Measurements from ENCODE around the gene UBE2K.

Gene UBE2K

GRCh38 chr4:39756159-39756558 lies 58.2 kb downstream of the UBE2K start:
- Histone ChIP-seq H3K79me2 (ENCODE audit: insufficient read depth, low read depth) (no peaks in the 10 kb centered on the region), H4K20me1 (ENCODE audit: insufficient read depth) (no peaks in the 10 kb centered on the region), H2AFZ (ENCODE audit: low read depth) (no peak overlapping the region), H3K36me3 (ENCODE audit: insufficient read depth) (no peaks in the 10 kb centered on the region), H3K4me2 (no peak overlapping the region), H3K4me3 (IDR thresholded peaks at IDR 0.05; ENCODE audit: insufficient read depth, low read depth, low read length) (no peak overlapping the region), H3K27me3 (ENCODE audit: insufficient read depth, low read depth) (no peaks in the 10 kb centered on the region), H3K27ac (no peak overlapping the region), H3K4me1 (ENCODE audit: low read depth, poor library complexity, severe bottlenecking) (no peaks in the 10 kb centered on the region), H3K9ac (no peak overlapping the region)
- TF ChIP-seq, protein P1, sequence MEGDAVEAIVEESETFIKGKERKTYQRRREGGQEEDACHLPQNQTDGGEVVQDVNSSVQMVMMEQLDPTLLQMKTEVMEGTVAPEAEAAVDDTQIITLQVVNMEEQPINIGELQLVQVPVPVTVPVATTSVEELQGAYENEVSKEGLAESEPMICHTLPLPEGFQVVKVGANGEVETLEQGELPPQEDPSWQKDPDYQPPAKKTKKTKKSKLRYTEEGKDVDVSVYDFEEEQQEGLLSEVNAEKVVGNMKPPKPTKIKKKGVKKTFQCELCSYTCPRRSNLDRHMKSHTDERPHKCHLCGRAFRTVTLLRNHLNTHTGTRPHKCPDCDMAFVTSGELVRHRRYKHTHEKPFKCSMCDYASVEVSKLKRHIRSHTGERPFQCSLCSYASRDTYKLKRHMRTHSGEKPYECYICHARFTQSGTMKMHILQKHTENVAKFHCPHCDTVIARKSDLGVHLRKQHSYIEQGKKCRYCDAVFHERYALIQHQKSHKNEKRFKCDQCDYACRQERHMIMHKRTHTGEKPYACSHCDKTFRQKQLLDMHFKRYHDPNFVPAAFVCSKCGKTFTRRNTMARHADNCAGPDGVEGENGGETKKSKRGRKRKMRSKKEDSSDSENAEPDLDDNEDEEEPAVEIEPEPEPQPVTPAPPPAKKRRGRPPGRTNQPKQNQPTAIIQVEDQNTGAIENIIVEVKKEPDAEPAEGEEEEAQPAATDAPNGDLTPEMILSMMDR (conservative IDR thresholded peaks at IDR 0.05; ENCODE audit: low read depth, low read length) = no peak

DNA sequence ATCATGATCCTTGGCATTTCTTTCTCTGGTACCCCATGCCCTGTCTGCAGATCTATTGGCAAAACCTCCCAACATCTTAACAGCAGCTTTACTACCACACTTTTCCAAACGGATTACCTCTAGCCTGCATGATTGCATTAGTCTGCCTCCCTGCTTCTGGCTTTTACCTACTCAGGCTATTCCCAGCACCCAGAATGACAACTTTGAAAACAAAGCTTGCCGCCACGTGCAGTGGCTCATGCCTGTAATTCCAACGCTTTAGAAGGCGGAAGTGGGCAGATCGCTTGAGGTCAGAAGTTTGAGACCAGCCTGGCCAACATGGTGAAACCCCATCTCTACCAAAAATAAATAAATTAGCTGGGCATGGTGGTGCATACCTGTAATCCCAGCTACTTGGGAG lies 60.2 kb downstream of the UBE2K start:
- H3K27ac ChIP-seq = no peak overlapping the region
- H3K4me2 ChIP-seq = no peak overlapping the region
- H3K27me3 ChIP-seq (ENCODE audit: insufficient read depth, low read depth) = no peaks in the 10 kb centered on the region
- H4K20me1 ChIP-seq (ENCODE audit: insufficient read depth) = no peaks in the 10 kb centered on the region
- no peak overlapping the region for H3K9ac ChIP-seq
- TF ChIP-seq, protein P1 (conservative IDR thresholded peaks at IDR 0.05; ENCODE audit: low read depth, low read length) = no peak
- H3K79me2 ChIP-seq (ENCODE audit: insufficient read depth, low read depth) = no peaks in the 10 kb centered on the region
- no peak overlapping the region for H3K4me3 ChIP-seq (IDR thresholded peaks at IDR 0.05; ENCODE audit: insufficient read depth, low read depth, low read length)
- H3K36me3 ChIP-seq (ENCODE audit: insufficient read depth) = no peaks in the 10 kb centered on the region
- no peaks in the 10 kb centered on the region for H3K4me1 ChIP-seq (ENCODE audit: low read depth, poor library complexity, severe bottlenecking)
- H2AFZ ChIP-seq (ENCODE audit: low read depth) = no peak overlapping the region

DNA sequence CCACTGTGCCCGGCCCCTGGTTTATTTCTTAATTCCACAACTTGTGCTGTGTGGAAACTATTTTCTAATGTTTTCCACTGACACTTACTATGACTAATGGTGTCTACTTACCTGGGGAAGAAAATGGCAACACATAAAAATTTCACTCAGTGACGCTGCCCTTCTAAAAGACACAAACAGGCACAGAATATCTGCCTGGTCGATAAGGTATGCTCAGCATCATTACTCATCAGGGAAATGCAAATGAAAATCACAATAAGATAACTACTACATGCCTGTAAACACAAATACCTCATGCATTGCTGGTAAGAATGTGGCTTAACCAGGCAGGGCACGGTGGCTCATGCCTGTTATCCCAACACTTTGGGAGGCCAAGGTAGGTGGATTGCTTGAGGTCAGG lies 61.6 kb downstream of the UBE2K start:
- Histone ChIP-seq H3K27me3 (ENCODE audit: insufficient read depth, low read depth) (no peaks in the 10 kb centered on the region), H4K20me1 (ENCODE audit: insufficient read depth) (no peaks in the 10 kb centered on the region), H3K79me2 (ENCODE audit: insufficient read depth, low read depth) (no peaks in the 10 kb centered on the region), H3K36me3 (ENCODE audit: insufficient read depth) (no peaks in the 10 kb centered on the region), H3K4me3 (IDR thresholded peaks at IDR 0.05; ENCODE audit: insufficient read depth, low read depth, low read length) (no peak overlapping the region), H3K4me2 (no peak overlapping the region), H3K9ac (no peak overlapping the region), H3K27ac (no peak overlapping the region), H3K4me1 (ENCODE audit: low read depth, poor library complexity, severe bottlenecking) (no peaks in the 10 kb centered on the region), H2AFZ (ENCODE audit: low read depth) (no peak overlapping the region)
- TF ChIP-seq, protein P1 (conservative IDR thresholded peaks at IDR 0.05; ENCODE audit: low read depth, low read length) = no peak

GRCh38 chr4:39761005-39761667 lies 63.2 kb downstream of the UBE2K start:
- no peak overlapping the region for H3K4me2 ChIP-seq
- no peak overlapping the region for H3K9ac ChIP-seq
- TF ChIP-seq, protein P1 (conservative IDR thresholded peaks at IDR 0.05; ENCODE audit: low read depth, low read length) = no peak
- no peak overlapping the region for H2AFZ ChIP-seq (ENCODE audit: low read depth)
- H3K27me3 ChIP-seq (ENCODE audit: insufficient read depth, low read depth) = no peaks in the 10 kb centered on the region
- H3K4me3 ChIP-seq (IDR thresholded peaks at IDR 0.05; ENCODE audit: insufficient read depth, low read depth, low read length) = no peak overlapping the region
- H3K79me2 ChIP-seq (ENCODE audit: insufficient read depth, low read depth) = no peaks in the 10 kb centered on the region
- H3K27ac ChIP-seq = no peak overlapping the region
- no peaks in the 10 kb centered on the region for H3K36me3 ChIP-seq (ENCODE audit: insufficient read depth)
- no peaks in the 10 kb centered on the region for H4K20me1 ChIP-seq (ENCODE audit: insufficient read depth)
- no peaks in the 10 kb centered on the region for H3K4me1 ChIP-seq (ENCODE audit: low read depth, poor library complexity, severe bottlenecking)

Measured in KMS-11 (cell line).